ENCODE results near the gene ZBTB8A. TPM values are rescaled to one million over a fixed set of nuclear protein-coding genes. Genes with fewer than 3 reads are reported as not detected.

ZBTB8A gene
- total RNA-seq, 3 donors from 2014 or later, result 4.9 to 7.9 (median 5.1) TPM

DNA sequence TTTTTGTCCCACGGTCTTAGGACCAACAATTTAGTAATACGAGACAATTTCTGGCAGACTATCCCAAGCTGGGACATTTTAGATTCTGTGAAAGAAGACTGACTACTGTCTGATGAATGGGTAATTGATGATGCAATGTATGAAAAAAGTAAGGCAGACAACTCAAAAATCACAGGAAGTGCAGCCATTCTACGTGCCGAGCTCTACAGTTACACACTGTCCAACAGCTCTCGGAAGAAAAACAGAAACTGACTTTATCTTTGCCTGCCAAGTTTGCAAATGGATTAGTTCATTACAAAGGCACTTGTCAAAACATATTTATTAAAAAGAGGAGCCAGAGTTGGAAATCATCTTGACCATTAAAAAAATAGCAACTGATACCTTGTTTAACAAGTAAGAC is 43.1 kb upstream of the ZBTB8A start:
- ATAC-seq, result no peak
- no peak overlapping the region for H3K4me3 ChIP-seq
- no peaks in the 10 kb centered on the region for H3K4me1 ChIP-seq (ENCODE audit: low read depth)
- intact Hi-C loops (cut with DNase I, micrococcal nuclease), result no loop called here
- TF ChIP-seq, protein P1, sequence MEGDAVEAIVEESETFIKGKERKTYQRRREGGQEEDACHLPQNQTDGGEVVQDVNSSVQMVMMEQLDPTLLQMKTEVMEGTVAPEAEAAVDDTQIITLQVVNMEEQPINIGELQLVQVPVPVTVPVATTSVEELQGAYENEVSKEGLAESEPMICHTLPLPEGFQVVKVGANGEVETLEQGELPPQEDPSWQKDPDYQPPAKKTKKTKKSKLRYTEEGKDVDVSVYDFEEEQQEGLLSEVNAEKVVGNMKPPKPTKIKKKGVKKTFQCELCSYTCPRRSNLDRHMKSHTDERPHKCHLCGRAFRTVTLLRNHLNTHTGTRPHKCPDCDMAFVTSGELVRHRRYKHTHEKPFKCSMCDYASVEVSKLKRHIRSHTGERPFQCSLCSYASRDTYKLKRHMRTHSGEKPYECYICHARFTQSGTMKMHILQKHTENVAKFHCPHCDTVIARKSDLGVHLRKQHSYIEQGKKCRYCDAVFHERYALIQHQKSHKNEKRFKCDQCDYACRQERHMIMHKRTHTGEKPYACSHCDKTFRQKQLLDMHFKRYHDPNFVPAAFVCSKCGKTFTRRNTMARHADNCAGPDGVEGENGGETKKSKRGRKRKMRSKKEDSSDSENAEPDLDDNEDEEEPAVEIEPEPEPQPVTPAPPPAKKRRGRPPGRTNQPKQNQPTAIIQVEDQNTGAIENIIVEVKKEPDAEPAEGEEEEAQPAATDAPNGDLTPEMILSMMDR (IDR thresholded peaks at IDR 0.05), result no peak
- DNase-seq, result no peak
- no peaks in the 10 kb centered on the region for H3K9me3 ChIP-seq
- H3K36me3 ChIP-seq (ENCODE audit: low read depth), result no peaks in the 10 kb centered on the region

DNA sequence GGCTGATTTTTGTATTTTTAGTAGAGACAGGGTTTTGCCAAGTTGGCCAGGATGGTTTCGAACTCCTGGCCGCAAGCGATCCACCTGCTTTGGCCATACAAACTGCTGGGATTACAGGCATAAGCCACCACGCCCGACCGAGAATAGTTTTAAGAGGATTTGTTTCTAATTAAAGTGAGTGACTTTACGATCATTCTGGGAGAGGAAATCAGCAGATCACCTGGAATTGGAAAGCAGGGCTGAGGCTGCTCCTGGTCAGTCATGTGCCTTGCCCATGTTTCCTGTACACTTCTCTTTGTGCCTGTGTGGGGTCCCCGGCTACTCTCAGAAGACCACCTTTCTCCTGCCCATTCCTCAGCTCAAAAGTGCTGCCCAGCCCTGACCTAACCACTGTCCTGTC is 40.5 kb upstream of the ZBTB8A start:
- ATAC-seq, result no peak
- intact Hi-C loops (cut with DNase I, micrococcal nuclease), result no loop called here
- Histone ChIP-seq H3K36me3 (ENCODE audit: low read depth) (no peaks in the 10 kb centered on the region), H3K9me3 (no peaks in the 10 kb centered on the region), H3K4me3 (no peak overlapping the region), H3K4me1 (ENCODE audit: low read depth) (no peaks in the 10 kb centered on the region)
- TF ChIP-seq, protein P1 (IDR thresholded peaks at IDR 0.05), result no peak
- DNase-seq, result no peak

DNA sequence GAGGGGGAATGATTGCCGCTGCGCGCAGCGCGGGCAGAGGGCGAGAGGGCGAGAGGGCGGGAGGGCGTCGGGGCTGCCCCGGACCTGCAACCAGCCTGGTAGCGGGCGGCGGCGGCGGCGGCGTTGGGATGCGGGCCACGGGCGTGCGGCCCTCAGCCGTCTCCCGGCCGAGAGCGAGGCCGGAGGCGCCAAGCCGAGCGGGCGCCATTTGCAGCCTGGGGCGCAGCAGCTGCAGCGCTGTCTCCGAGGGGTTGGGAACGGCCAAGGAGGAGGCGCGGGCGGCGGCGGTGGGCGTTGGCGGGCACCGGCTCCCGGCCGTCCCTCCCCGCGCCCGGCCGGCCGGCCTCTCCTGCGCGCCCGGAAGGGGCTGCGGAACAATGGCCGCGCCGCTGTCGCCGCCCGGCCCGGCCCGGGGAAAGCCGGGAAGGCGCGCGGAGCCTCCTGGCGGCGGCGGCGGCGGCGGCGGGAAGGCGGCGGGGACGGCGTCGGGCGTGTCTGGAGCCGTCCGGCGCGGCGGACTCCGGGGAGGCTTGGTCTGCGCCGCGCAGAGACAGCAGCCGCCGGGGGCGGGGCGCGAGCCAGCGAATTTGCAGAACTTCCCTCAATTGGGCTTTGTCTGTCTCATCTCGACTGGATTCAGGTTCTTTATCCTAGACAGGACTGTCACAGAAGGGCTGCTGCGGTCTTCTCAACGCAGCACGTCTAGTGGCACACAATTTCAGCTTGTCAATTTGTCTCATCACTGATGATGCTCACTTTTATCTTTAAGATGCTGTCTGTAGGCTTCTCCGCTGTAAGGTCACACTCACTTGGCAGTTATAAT is 38.6 kb upstream of the ZBTB8A start:
- Histone ChIP-seq H3K4me1 (ENCODE audit: low read depth) (no peaks in the 10 kb centered on the region), H3K9me3 (no peaks in the 10 kb centered on the region), H3K4me3 (peak overlapping the region; percentile 45), H3K36me3 (ENCODE audit: low read depth) (no peaks in the 10 kb centered on the region)
- TF ChIP-seq, protein P1 (IDR thresholded peaks at IDR 0.05), result no peak
- ATAC-seq (peak; percentile 91), DNase-seq (peak; percentile 63 to 82 (median 64))
- intact Hi-C loops (cut with DNase I, micrococcal nuclease), result no loop called here

DNA sequence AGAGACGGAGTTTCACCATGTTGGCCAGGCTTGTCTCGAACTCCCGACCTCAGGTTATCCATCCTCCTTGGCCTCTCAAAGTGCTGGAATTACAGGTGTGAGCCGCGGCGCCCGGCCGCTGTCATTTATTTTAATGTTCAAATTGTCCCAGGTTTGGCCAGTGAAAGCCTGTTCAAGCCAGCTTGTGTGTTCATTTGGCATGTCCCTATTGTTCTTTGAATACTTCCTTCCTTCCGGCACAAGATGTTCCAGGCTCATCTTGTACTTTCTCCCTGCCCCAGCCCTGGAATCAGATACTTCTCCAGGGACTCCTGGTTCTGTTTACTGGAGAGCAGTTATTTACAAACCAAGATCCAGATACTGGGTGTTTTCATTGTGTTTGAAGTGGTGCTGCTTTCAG is 37.4 kb upstream of the ZBTB8A start:
- no peaks in the 10 kb centered on the region for H3K36me3 ChIP-seq (ENCODE audit: low read depth)
- DNase-seq, result no peak
- TF ChIP-seq, protein P1 (IDR thresholded peaks at IDR 0.05), result no peak
- no peaks in the 10 kb centered on the region for H3K4me1 ChIP-seq (ENCODE audit: low read depth)
- H3K4me3 ChIP-seq, result no peak overlapping the region
- H3K9me3 ChIP-seq, result no peaks in the 10 kb centered on the region
- no peak for ATAC-seq
- intact Hi-C loops (cut with DNase I, micrococcal nuclease), result no loop called here

DNA sequence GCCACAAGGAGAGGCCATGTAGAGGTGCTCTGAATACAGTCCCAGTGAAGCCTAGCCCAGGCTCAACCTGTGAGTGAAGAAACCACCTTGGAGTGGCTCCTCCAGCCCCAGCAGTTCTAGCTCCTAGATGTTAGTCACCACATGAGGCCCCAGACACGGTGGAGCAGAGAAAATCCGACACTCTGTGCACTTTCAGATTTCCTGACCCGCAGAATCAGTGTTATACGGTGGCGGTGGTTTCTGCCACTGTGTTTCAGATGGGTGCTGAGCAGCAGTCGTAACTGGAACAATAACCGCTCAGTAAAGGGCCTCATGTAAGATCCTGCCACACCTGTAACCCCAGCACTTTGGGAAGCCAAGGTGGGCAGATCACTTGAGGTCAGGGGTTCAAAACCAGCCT is 36.1 kb upstream of the ZBTB8A start:
- no peaks in the 10 kb centered on the region for H3K4me1 ChIP-seq (ENCODE audit: low read depth)
- H3K4me3 ChIP-seq, result no peak overlapping the region
- TF ChIP-seq, protein P1 (IDR thresholded peaks at IDR 0.05), result no peak
- no peaks in the 10 kb centered on the region for H3K9me3 ChIP-seq
- intact Hi-C loops (cut with DNase I, micrococcal nuclease), result no loop called here
- ATAC-seq, result no peak
- H3K36me3 ChIP-seq (ENCODE audit: low read depth), result no peaks in the 10 kb centered on the region
- no peak for DNase-seq

Data from mucosa of descending colon (tissue), 3 donors.